AG04449 (cell line): ENCODE results near the gene MS4A3.
"Not testable (repeated sequence)": the region's sequence is repeated elsewhere in the genome, so short reads cannot be mapped to it uniquely, and the experiment has no call there.

Experiments used
- CTCF ChIA-PET: fragments of 350-600 bp; formaldehyde crosslinking; extraction: SDS; loops from one replicate; lab custom pipeline; 2021; ENCODE audit warnings: antibody characterized with exemption; lab: Yijun Ruan, JAX
- POLR2A ChIA-PET: fragments of 400-600, 350-600 bp; formaldehyde crosslinking; extraction: SDS; loops from one replicate; lab custom pipeline; 2020; ENCODE audit warnings: antibody characterized with exemption, inconsistent platforms; lab: Yijun Ruan, JAX
- DNase-seq: peaks from one replicate; pipeline ENCODE4 v3.0.0-alpha.2; 2010; ENCODE audit warnings: low read depth, low spot score
- H3K4me3 ChIP-seq: 2 replicates; pipeline ENCODE4 v1.5.1; 2011; ENCODE audit warnings: low read depth, mild to moderate bottlenecking, control low read depth, low read length
- TF ChIP-seq, protein P1 (sequence below): IDR thresholded peaks from one replicate; pipeline ENCODE4 v1.5.1; 2011; ENCODE audit warnings: mild to moderate bottlenecking, moderate library complexity, low read length, control low read depth, inconsistent platforms; ENCODE audit not compliant: insufficient read depth; ENCODE audit errors: missing control alignments

MS4A3 gene

DNA sequence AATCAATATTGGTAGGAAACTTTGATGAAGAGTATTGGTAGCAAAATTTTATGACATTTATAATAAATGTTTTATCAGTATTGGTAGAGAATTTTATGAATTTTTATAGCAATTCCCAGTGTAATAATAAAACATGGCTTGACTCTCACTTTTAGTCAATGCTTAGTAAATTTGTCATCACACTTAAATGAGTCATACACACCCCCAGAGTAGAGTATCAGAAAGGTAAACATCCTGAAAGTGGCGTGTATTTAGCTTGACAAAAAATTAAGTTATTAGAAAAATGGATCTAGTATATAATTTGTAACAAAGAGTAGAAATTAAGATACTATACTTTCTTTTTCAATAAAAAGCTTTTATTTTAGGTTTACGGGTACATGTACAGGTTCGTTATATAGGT is 2.6 kb downstream of the MS4A3 start:
- TF ChIP-seq, protein P1, sequence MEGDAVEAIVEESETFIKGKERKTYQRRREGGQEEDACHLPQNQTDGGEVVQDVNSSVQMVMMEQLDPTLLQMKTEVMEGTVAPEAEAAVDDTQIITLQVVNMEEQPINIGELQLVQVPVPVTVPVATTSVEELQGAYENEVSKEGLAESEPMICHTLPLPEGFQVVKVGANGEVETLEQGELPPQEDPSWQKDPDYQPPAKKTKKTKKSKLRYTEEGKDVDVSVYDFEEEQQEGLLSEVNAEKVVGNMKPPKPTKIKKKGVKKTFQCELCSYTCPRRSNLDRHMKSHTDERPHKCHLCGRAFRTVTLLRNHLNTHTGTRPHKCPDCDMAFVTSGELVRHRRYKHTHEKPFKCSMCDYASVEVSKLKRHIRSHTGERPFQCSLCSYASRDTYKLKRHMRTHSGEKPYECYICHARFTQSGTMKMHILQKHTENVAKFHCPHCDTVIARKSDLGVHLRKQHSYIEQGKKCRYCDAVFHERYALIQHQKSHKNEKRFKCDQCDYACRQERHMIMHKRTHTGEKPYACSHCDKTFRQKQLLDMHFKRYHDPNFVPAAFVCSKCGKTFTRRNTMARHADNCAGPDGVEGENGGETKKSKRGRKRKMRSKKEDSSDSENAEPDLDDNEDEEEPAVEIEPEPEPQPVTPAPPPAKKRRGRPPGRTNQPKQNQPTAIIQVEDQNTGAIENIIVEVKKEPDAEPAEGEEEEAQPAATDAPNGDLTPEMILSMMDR: no peak
- ChIA-PET CTCF (no interaction called here), POLR2A (no interaction called here)
- H3K4me3 ChIP-seq: no peak overlapping the region
- no peak for DNase-seq

DNA sequence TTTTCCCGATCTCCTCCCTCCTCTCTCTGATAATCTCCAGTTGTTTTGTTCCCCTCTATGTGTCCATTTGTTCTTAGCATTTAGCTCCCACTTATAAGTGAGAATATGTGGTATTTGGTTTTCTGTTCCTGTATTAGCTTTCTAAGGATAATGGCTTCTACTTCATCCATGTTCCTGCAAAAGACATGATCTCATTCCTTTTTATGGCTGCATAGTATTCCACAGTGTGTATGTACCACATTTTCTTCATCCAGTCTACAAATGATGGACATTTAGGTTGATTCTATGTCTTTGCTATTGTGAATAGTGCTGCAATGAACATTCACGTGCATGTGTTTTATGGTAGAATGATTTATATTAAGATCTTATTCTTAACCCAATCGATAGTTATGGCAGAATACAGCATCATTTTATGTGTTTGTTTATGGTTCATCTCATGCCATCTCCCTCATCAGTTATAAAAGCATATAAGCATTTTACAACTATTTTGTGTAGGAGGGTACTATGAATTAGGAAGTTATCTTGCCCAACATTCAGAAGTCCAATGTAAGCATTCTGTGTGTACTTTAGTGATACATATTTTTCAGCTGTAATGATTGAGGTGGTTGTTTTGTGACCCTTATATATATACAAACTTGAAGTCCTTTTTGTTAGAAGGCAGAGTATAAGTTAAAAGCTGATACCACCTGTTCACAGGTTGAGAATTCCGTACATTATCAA is 3.2 kb downstream of the MS4A3 start:
- DNase-seq: no peak
- ChIA-PET CTCF (no interaction called here), POLR2A (no interaction called here)
- TF ChIP-seq, protein P1: no peak
- no peak overlapping the region for H3K4me3 ChIP-seq

DNA sequence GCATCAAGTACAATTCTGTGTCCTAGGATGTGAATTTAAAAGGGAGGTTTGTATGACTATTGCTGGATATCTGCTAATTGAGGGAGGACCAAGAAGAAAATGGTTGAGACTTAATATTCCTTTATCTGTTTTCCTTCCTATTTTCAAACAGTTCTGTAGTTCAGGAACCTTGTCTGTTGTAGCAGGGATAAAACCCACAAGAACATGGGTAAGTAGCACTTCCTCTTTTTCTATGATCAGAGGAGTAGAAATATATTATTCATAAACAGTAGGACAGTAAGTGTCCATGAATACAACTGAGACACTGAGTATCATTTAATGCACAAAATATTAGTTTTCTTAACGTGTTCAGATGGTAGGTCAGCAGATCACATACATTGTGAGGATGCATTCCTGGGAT is 7.6 kb downstream of the MS4A3 start:
- POLR2A ChIA-PET: no interaction called here
- TF ChIP-seq, protein P1: no peak
- CTCF ChIA-PET: no interaction called here
- no peak for DNase-seq
- H3K4me3 ChIP-seq: no peak overlapping the region

DNA sequence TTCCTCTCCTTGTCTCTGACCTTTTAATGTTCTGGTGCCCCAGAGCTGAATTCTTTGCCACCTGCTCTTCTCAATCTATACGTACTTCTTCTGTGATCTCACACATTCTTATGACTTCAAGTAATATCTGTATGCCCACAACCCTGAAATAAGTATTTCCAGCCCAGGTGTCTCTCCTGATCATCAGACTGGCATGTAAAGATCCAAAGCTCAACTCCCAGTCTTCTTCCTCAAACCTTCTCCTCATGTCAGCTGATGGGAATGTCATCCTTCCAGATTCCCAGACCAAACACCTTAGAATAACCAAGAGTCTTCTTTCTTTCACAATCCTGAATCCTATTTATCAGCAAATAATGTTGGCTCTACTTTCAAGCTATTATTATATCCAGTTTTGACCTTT is 9.3 kb downstream of the MS4A3 start:
- H3K4me3 ChIP-seq: no peak overlapping the region
- no peak for DNase-seq
- POLR2A ChIA-PET: no interaction called here

DNA sequence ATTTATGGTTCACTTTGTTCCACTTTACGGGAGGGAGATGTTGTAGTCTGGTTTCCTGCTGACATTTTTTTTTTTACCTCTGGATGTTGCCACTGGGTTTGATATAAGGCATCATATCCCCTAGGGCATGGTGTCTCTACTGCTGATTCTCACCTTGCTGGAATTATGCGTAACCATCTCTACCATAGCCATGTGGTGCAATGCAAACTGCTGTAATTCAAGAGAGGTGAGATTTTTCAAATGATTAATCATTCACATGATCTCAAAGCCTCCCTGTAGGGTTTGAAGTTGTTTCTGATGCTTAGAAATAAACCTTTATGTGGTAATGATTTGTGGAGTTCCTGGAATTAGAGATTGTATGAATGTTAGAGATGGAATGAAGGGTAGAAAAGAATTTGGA is 13.0 kb downstream of the MS4A3 start:
- ChIA-PET POLR2A (no interaction called here), CTCF (no interaction called here)
- DNase-seq: no peak
- TF ChIP-seq, protein P1: no peak
- H3K4me3 ChIP-seq: no peak overlapping the region

More for the DNA sequence above, 9.3 kb downstream of the MS4A3 start:
- CTCF ChIA-PET: no interaction called here
- TF ChIP-seq, protein P1: no peak

DNA sequence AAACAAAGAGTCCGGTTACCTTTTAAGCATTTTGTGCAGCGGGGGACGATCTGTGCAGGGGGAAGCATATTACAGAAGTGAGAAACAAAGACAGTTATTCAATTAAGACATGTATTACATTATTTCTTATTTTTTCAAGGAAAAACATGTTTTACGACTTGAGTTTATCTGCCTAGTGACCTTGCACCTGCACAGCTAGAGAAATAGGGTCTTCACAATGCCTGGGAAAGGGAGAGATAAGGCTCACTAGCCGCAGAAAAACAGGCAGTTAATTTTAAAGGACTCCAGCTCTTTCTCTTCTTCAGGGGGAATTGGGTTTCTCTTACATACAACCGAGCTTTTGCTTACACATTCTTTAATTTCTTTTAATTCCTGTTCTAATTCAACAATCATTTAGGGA is 15.2 kb downstream of the MS4A3 start:
- H3K4me3 ChIP-seq, DNase-seq, CTCF ChIA-PET, POLR2A ChIA-PET: not testable (repeated sequence)
